ENCODE measurements around the gene TAF1A. TPM values are rescaled to one million over a fixed set of nuclear protein-coding genes. Genes with fewer than 3 reads are reported as not detected.

The TAF1A gene
- total RNA-seq, 3 donors from 2014 or later = 3.2 to 10.7 (median 6.9) TPM

DNA sequence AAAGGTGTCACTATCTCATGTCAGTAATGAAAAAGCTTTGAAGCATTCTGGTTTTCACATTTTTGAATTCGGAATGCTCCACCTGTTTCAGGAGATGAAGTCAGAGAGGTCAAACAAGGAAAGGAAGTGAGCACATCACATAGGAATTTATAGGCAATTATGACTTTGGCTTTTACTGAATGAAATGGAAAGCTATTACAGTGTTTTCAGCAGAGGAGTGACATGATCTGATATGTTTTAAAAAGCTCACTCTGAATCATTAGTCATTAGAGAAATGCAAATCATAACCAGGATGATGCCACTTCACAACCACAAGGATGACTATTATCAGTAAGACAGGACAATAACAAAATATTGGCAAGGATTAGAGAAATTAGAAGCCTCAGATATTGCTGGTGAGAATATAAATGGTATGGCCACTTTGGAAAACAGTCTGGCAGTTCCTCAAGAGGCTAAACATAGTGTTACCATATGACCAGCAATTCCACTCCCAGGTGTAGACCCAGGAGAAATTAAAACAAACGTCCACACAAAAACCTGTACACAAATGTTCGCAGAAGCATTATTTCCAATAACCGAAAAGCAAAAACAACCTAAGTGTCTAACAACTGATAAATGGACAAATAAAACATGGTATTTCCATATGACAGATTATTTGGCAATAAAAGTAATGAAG is 7.5 kb downstream of the TAF1A start:
- intact Hi-C loops (cut with DNase I; ENCODE audit: low total_unique reads) = no loop called here
- no peaks in the 10 kb centered on the region for H3K4me1 ChIP-seq

GRCh38 chr1:222579316-222579715 is 10.4 kb downstream of the TAF1A start:
- no peak for DNase-seq (ENCODE audit: low spot score in 2 of 2)
- Histone ChIP-seq H3K9me3 (no peaks in the 10 kb centered on the region), H3K27me3 (no peaks in the 10 kb centered on the region), H3K27ac (no peak overlapping the region), H3K4me3 (no peak overlapping the region), H3K36me3 (no peaks in the 10 kb centered on the region), H3K4me1 (no peaks in the 10 kb centered on the region)
- intact Hi-C loops (cut with DNase I; ENCODE audit: low total_unique reads) = no loop called here
- TF ChIP-seq POLR2A (IDR thresholded peaks at IDR 0.05) (no peak), POLR2AphosphoS5 (IDR thresholded peaks at IDR 0.05) (no peak)
- TF ChIP-seq, protein P1, sequence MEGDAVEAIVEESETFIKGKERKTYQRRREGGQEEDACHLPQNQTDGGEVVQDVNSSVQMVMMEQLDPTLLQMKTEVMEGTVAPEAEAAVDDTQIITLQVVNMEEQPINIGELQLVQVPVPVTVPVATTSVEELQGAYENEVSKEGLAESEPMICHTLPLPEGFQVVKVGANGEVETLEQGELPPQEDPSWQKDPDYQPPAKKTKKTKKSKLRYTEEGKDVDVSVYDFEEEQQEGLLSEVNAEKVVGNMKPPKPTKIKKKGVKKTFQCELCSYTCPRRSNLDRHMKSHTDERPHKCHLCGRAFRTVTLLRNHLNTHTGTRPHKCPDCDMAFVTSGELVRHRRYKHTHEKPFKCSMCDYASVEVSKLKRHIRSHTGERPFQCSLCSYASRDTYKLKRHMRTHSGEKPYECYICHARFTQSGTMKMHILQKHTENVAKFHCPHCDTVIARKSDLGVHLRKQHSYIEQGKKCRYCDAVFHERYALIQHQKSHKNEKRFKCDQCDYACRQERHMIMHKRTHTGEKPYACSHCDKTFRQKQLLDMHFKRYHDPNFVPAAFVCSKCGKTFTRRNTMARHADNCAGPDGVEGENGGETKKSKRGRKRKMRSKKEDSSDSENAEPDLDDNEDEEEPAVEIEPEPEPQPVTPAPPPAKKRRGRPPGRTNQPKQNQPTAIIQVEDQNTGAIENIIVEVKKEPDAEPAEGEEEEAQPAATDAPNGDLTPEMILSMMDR (IDR thresholded peaks at IDR 0.05) = no peak

More for the DNA sequence above, 7.5 kb downstream of the TAF1A start:
- TF ChIP-seq POLR2A (IDR thresholded peaks at IDR 0.05) (no peak), POLR2AphosphoS5 (IDR thresholded peaks at IDR 0.05) (no peak)
- TF ChIP-seq, protein P1 (IDR thresholded peaks at IDR 0.05) = no peak
- no peak overlapping the region for H3K4me3 ChIP-seq
- no peaks in the 10 kb centered on the region for H3K9me3 ChIP-seq
- no peaks in the 10 kb centered on the region for H3K36me3 ChIP-seq
- no peaks in the 10 kb centered on the region for H3K27me3 ChIP-seq
- H3K27ac ChIP-seq = no peak overlapping the region
- no peak for DNase-seq (ENCODE audit: low spot score in 2 of 2)

DNA sequence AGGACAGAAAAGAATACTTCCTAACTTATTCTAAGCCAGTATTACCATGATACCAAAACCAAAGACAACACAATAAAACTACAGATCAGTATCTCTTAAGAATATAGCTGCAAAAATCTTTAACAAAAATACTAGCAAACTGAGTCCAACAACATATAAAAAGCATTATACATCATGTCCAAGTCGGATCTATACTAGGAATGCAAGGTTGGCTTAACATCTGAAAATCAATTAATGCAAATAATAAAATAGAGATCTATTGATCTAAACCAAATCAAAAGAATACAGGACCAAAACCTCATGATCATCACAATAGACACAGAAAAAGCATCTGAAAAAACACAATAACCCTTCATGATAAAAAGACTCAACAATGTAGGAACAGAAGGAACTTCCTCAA is 18.9 kb downstream of the TAF1A start:
- Histone ChIP-seq H3K4me1 (no peaks in the 10 kb centered on the region), H3K4me3 (no peak overlapping the region), H3K27ac (no peak overlapping the region), H3K36me3 (no peaks in the 10 kb centered on the region), H3K9me3 (peaks cover 0 to 5% of the 10 kb centered on the region in 2 donors), H3K27me3 (no peaks in the 10 kb centered on the region)
- intact Hi-C loops (cut with DNase I; ENCODE audit: low total_unique reads) = no loop called here
- no peak for DNase-seq (ENCODE audit: low spot score in 2 of 2)
- TF ChIP-seq POLR2AphosphoS5 (IDR thresholded peaks at IDR 0.05) = no peak
- no peak for TF ChIP-seq POLR2A (IDR thresholded peaks at IDR 0.05)
- TF ChIP-seq, protein P1 (IDR thresholded peaks at IDR 0.05) = no peak

DNA sequence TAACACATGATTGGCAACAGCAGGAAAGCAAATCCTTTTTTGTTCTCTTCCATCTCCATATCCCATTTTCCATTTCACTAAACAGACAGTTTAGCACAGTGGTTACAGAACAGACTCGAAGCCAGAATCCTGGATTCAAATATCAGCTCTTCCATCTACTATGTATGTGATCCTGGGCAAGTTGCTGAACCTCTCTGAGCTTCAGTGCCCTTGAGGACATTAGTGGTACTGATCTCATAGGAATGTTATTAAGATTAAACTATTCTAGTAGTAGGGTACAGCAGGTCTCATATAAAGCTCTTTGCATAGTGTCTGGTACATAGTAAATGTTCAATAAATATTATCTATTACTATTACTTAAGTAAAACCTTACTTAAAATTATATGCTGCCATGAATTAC is 28.1 kb downstream of the TAF1A start:
- H3K27ac ChIP-seq = no peak overlapping the region
- H3K4me1 ChIP-seq = no peaks in the 10 kb centered on the region
- H3K27me3 ChIP-seq = no peaks in the 10 kb centered on the region
- no peak overlapping the region for H3K4me3 ChIP-seq
- intact Hi-C loops (cut with DNase I; ENCODE audit: low total_unique reads) = no loop called here
- no peak for TF ChIP-seq POLR2AphosphoS5 (IDR thresholded peaks at IDR 0.05)
- TF ChIP-seq, protein P1 (IDR thresholded peaks at IDR 0.05) = no peak
- no peak for TF ChIP-seq POLR2A (IDR thresholded peaks at IDR 0.05)
- H3K9me3 ChIP-seq = no peaks in the 10 kb centered on the region
- no peaks in the 10 kb centered on the region for H3K36me3 ChIP-seq
- no peak for DNase-seq (ENCODE audit: low spot score in 2 of 2)

GRCh38 chr1:222557574-222557973 is 32.2 kb downstream of the TAF1A start:
- Histone ChIP-seq H3K27me3 (no peaks in the 10 kb centered on the region), H3K4me1 (no peaks in the 10 kb centered on the region), H3K36me3 (no peaks in the 10 kb centered on the region), H3K9me3 (no peaks in the 10 kb centered on the region), H3K4me3 (no peak overlapping the region), H3K27ac (no peak overlapping the region)
- TF ChIP-seq, protein P1 (IDR thresholded peaks at IDR 0.05) = no peak
- TF ChIP-seq POLR2A (IDR thresholded peaks at IDR 0.05) = no peak
- no peak for TF ChIP-seq POLR2AphosphoS5 (IDR thresholded peaks at IDR 0.05)
- no peak for DNase-seq (ENCODE audit: low spot score in 2 of 2)
- intact Hi-C loops (cut with DNase I; ENCODE audit: low total_unique reads) = no loop called here
